CD4-positive, alpha-beta T cell (primary cell): ENCODE results near the gene TPBGL. TPM values are rescaled to one million over a fixed set of nuclear protein-coding genes. Genes with fewer than 3 reads are reported as not detected.
A peak's percentile ranks its signal among the peaks of the same experiment; 100 is the strongest.

Experiments
- ATAC-seq: fragments of 200-7000 bp; cut with Tn5 transposase; one replicate; pipeline ENCODE4 v1.10.0; 2022; ENCODE audit warnings: mild to moderate bottlenecking; ENCODE audit not compliant: poor library complexity
- CTCF ChIA-PET: fragments of 350-600 bp; sonication (Branson Sonifier 250); formaldehyde crosslinking; loops from one replicate; lab custom pipeline; 2021; ENCODE audit warnings: antibody characterized with exemption, inconsistent platforms; lab: Charles Lee
- POLR2A ChIA-PET: fragments of 350-600 bp; sonication (Branson Sonifier 250); formaldehyde crosslinking; loops from one replicate; lab custom pipeline; 2021; ENCODE audit warnings: antibody characterized with exemption, inconsistent platforms; lab: Charles Lee
- DNase-seq, 14 experiments: peaks; one replicate each; pipeline ENCODE4 v3.0.0-alpha.2; 2013 to 2020; ENCODE audit warnings: mixed read lengths in 2 of 14
- H3K27ac ChIP-seq, 2 donors: one replicate each; pipeline versions ENCODE4 v1.5.1 to v1.7.0; 2013; ENCODE audit warnings: low read length in 2 of 2, low read depth in 1 of 2, mild to moderate bottlenecking in 1 of 2
- H3K27me3 ChIP-seq, 2 experiments: 1 replicate in 1 of 2; 2 replicates in 1 of 2; pipeline versions ENCODE4 v1.6.1 to v1.7.0; 2013; ENCODE audit warnings: low read length in 2 of 2, control low read depth in 1 of 2, mild to moderate bottlenecking in 1 of 2, moderate library complexity in 1 of 2; ENCODE audit not compliant: insufficient read depth in 2 of 2, control insufficient read depth in 1 of 2
- H3K36me3 ChIP-seq: one replicate; pipeline ENCODE4 v1.6.1; 2013; ENCODE audit warnings: low read length, control low read depth; ENCODE audit not compliant: insufficient read depth
- H3K4me1 ChIP-seq: one replicate; pipeline ENCODE4 v1.6.1; 2013; ENCODE audit warnings: low read length, control low read depth; ENCODE audit not compliant: insufficient read depth
- H3K4me3 ChIP-seq: one replicate; pipeline ENCODE4 v1.5.1; 2013; ENCODE audit warnings: mild to moderate bottlenecking, low read length, moderate library complexity
- H3K9me3 ChIP-seq, 2 experiments: 1 replicate in 1 of 2; 2 replicates in 1 of 2; pipeline versions ENCODE4 v1.6.1 to v1.7.0; 2013; ENCODE audit warnings: low read length in 2 of 2, mild to moderate bottlenecking in 2 of 2, control low read depth in 1 of 2, moderate library complexity in 1 of 2; ENCODE audit not compliant: control insufficient read depth in 1 of 2, insufficient read depth in 1 of 2
- H3K27ac Mint-ChIP-seq: one replicate; pipeline ENCODE4 v1.8.0; 2020; ENCODE audit warnings: mixed read lengths
- H3K27me3 Mint-ChIP-seq: one replicate; pipeline ENCODE4 v1.8.0; 2021; ENCODE audit warnings: mixed read lengths
- H3K36me3 Mint-ChIP-seq: one replicate; pipeline ENCODE4 v1.8.0; 2021; ENCODE audit warnings: low read depth, mixed read lengths
- H3K4me1 Mint-ChIP-seq: one replicate; pipeline ENCODE4 v1.8.0; 2021; ENCODE audit warnings: low read depth, mixed read lengths
- H3K4me3 Mint-ChIP-seq: one replicate; pipeline ENCODE4 v1.8.0; 2020; ENCODE audit warnings: mild to moderate bottlenecking, mixed read lengths
- H3K9me3 Mint-ChIP-seq: one replicate; pipeline ENCODE4 v1.8.0; 2020; ENCODE audit warnings: mixed read lengths
- intact Hi-C, 2 experiments: fragments of 100-400 bp; cut with DNase I in 1 of 2; cut with micrococcal nuclease in 1 of 2; formaldehyde crosslinking; loops; one replicate each; pipeline versions ENCODE4 v1.15.1 to v1.9.0; 2023 to 2025; cut with DNase I, micrococcal nuclease
- total RNA-seq, 174 experiments: library from RNA in 2 of 174; stranded (reverse) in 2 of 174; gene quantifications; one replicate each; pipeline ENCODE4 v1.2.3 and lab custom pipeline; 2021 to 2026
- TF ChIP-seq, protein P1 (sequence below): fragments of 200-600 bp; IDR thresholded peaks from one replicate; pipeline ENCODE4 v1.8.0; 2022; ENCODE audit warnings: antibody characterized with exemption, mild to moderate bottlenecking

The TPBGL gene
- total RNA-seq, 2 experiments from 2014 or later: 0.78 to 0.80 TPM

DNA sequence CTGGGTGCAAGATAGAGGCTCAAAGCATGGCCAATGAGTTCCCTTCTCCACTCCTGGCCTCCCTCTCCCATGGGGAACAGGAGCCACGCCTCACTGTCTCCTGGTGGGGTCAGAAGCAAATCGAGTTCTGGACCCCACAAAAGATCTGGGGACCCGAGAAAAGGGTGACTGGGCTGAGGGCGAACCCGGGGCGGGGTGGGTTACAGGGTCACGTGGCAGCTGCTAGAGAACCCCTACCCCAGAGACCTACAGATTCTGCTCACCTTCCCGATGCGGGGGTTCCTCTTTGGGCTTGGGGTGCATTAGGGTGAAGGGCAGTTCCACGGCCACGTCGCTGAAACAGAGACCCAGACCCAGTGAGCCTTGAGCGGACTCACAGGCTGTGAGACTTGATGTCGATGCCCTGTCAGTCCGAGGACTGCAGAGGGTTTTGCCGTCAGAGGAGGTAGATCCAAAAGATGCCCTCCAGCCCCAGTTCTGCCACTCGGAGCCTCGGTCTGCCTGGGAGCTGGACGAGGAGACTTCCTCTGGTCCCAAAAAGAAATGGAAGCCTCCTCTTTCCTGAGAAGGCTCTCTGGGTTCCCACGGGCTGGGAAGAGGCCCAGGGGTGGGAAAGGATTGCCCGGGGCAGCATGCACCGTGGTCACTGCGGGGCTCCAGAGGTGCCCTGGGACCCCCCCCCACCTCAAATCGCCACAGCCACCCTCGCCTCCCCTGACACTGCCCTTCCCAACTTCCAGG lies 28.2 kb downstream of the TPBGL start:
- Mint-ChIP-seq H3K27me3 (no peaks in the 10 kb centered on the region), H3K36me3 (peaks cover 31% of the 10 kb centered on the region), H3K27ac (no peak overlapping the region)

DNA sequence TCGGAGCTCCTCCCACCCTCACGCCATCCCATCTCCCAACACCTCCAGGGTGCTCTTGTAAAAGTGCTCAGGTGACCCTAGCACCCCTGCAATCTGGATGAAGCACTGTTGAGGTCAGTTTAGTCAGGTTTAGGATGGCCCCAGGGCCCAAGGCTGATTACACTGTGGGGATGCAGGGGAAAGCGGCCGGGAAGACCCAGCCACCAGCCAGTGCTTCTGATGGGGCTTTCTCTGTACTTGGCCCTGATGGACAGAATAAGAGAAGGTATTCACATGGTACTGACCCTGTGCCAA lies 28.7 kb downstream of the TPBGL start:
- H3K4me1 Mint-ChIP-seq: peaks cover 40% of the 10 kb centered on the region
- DNase-seq: peak in 1 of 14 experiments; percentile 14
- Histone ChIP-seq H3K27me3 (no peaks in the 10 kb centered on the region), H3K27ac (no peak overlapping the region), H3K36me3 (peaks cover 30% of the 10 kb centered on the region), H3K4me1 (peaks cover 45% of the 10 kb centered on the region), H3K4me3 (no peak overlapping the region), H3K9me3 (no peaks in the 10 kb centered on the region)
- no peaks in the 10 kb centered on the region for H3K9me3 Mint-ChIP-seq
- intact Hi-C loops: loop anchor here in 1 of 2 experiments (5.0 kb wide), 1 partner anchor 247 kb away; no protein-coding TSS in a partner anchor
- peaks cover 36% of the 10 kb centered on the region for H3K36me3 Mint-ChIP-seq
- POLR2A ChIA-PET: no interaction called here
- no peak for ATAC-seq
- no peak overlapping the region for H3K4me3 Mint-ChIP-seq
- CTCF ChIA-PET: interaction anchor here (1.0 to 3.1 kb wide), 2 partner anchors 21 to 128 kb away, joined by 4 to 32 read pairs; no protein-coding TSS in a partner anchor
- TF ChIP-seq, protein P1, sequence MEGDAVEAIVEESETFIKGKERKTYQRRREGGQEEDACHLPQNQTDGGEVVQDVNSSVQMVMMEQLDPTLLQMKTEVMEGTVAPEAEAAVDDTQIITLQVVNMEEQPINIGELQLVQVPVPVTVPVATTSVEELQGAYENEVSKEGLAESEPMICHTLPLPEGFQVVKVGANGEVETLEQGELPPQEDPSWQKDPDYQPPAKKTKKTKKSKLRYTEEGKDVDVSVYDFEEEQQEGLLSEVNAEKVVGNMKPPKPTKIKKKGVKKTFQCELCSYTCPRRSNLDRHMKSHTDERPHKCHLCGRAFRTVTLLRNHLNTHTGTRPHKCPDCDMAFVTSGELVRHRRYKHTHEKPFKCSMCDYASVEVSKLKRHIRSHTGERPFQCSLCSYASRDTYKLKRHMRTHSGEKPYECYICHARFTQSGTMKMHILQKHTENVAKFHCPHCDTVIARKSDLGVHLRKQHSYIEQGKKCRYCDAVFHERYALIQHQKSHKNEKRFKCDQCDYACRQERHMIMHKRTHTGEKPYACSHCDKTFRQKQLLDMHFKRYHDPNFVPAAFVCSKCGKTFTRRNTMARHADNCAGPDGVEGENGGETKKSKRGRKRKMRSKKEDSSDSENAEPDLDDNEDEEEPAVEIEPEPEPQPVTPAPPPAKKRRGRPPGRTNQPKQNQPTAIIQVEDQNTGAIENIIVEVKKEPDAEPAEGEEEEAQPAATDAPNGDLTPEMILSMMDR: no peak
- no peak overlapping the region for H3K27ac Mint-ChIP-seq
- no peaks in the 10 kb centered on the region for H3K27me3 Mint-ChIP-seq

More for the DNA sequence above, 28.2 kb downstream of the TPBGL start:
- no peak for ATAC-seq
- Histone ChIP-seq H3K27ac (no peak overlapping the region), H3K9me3 (no peaks in the 10 kb centered on the region), H3K36me3 (peaks cover 27% of the 10 kb centered on the region), H3K27me3 (no peaks in the 10 kb centered on the region), H3K4me3 (no peak overlapping the region), H3K4me1 (peaks cover 45% of the 10 kb centered on the region)
- H3K4me1 Mint-ChIP-seq: peaks cover 40% of the 10 kb centered on the region
- CTCF ChIA-PET: interaction anchor here (0.6 to 1.0 kb wide), 2 partner anchors 20 to 91 kb away, joined by 3 to 4 read pairs; no protein-coding TSS in a partner anchor
- H3K4me3 Mint-ChIP-seq: no peak overlapping the region
- intact Hi-C loops: loop anchor here in 1 of 2 experiments (5.0 kb wide), 1 partner anchor 246 kb away; no protein-coding TSS in a partner anchor
- peak in 1 of 14 experiments; percentile 26 for DNase-seq
- H3K9me3 Mint-ChIP-seq: no peaks in the 10 kb centered on the region
- TF ChIP-seq, protein P1: no peak
- POLR2A ChIA-PET: no interaction called here

- peaks cover 35% of the 10 kb centered on the region for H3K4me1 Mint-ChIP-seq
- Histone ChIP-seq H3K27me3 (no peaks in the 10 kb centered on the region), H3K9me3 (no peaks in the 10 kb centered on the region), H3K27ac (no peak overlapping the region), H3K4me3 (no peak overlapping the region), H3K4me1 (peaks cover 45% of the 10 kb centered on the region), H3K36me3 (peaks cover 30% of the 10 kb centered on the region)
- no peaks in the 10 kb centered on the region for H3K27me3 Mint-ChIP-seq
- ATAC-seq: no peak
- ChIA-PET CTCF (interaction anchor here (1.0 to 3.1 kb wide), 3 partner anchors 10 to 129 kb away, joined by 4 to 32 read pairs (median 6); no protein-coding TSS in a partner anchor), POLR2A (interaction anchor here (1.2 to 1.9 kb wide), 3 partner anchors 10 to 131 kb away, joined by 4 to 9 read pairs (median 5); no protein-coding TSS in a partner anchor)
- peak in 1 of 14 experiments; percentile 11 for DNase-seq
- H3K9me3 Mint-ChIP-seq: no peaks in the 10 kb centered on the region
- TF ChIP-seq, protein P1: no peak
- no peak overlapping the region for H3K4me3 Mint-ChIP-seq
- H3K27ac Mint-ChIP-seq: no peak overlapping the region
- intact Hi-C loops: loop anchor here (1.0 to 10.0 kb wide), 4 partner anchors 130 to 265 kb away; no protein-coding TSS in a partner anchor
- H3K36me3 Mint-ChIP-seq: peaks cover 37% of the 10 kb centered on the region
These were observed 29.3 kb downstream of the TPBGL start for GRCh38 chr11:75269896-75270295.
